ACC112 (cell line): ENCODE data around the gene KRTAP12-1.
"Not testable (repeated sequence)": the region's sequence is repeated elsewhere in the genome, so short reads cannot be mapped to it uniquely, and the experiment has no call there.

Experiments
- H2AFZ ChIP-seq: fragments of 200-600 bp; sonication (generic); one replicate; pipeline ENCODE4 v1.6.0; 2017; ENCODE audit warnings: antibody characterized with exemption, low read length; ENCODE audit not compliant: unreplicated experiment
- H3K27ac ChIP-seq: fragments of 200-600 bp; sonication (generic); 2 replicates; pipeline ENCODE4 v1.5.1; 2014; ENCODE audit warnings: low read depth, mild to moderate bottlenecking, antibody characterized with exemption, low read length, moderate library complexity
- H3K27me3 ChIP-seq: fragments of 200-600 bp; sonication (generic); 2 replicates; pipeline ENCODE4 v1.6.1; 2014; ENCODE audit warnings: mild to moderate bottlenecking, antibody characterized with exemption, low read length, moderate library complexity, mixed read lengths; ENCODE audit not compliant: insufficient read depth
- H3K36me3 ChIP-seq: fragments of 200-600 bp; sonication (generic); 2 replicates; pipeline ENCODE4 v1.6.1; 2016; ENCODE audit warnings: mild to moderate bottlenecking, antibody characterized with exemption, low read length, moderate library complexity, mixed read lengths; ENCODE audit not compliant: insufficient read depth
- H3K4me1 ChIP-seq: fragments of 200-600 bp; sonication (generic); one replicate; pipeline ENCODE4 v1.6.1; 2016; ENCODE audit warnings: low read length, mixed read lengths; ENCODE audit not compliant: insufficient read depth, unreplicated experiment, control insufficient read depth
- H3K4me3 ChIP-seq: fragments of 200-600 bp; sonication (generic); 2 replicates; pipeline ENCODE4 v1.5.1; 2014; ENCODE audit warnings: mild to moderate bottlenecking, low read depth, low read length
- H3K79me2 ChIP-seq: fragments of 200-600 bp; sonication (generic); one replicate; pipeline ENCODE4 v1.6.0; 2016; ENCODE audit warnings: low read length; ENCODE audit not compliant: control insufficient read depth, unreplicated experiment, insufficient read depth

The KRTAP12-1 gene

GRCh38 chr21:44685050-44685449, 3.1 kb upstream of the KRTAP12-1 start:
- H3K27ac ChIP-seq, H2AFZ ChIP-seq, H3K4me3 ChIP-seq, H3K36me3 ChIP-seq, H3K79me2 ChIP-seq, H3K4me1 ChIP-seq: not testable (repeated sequence)
- H3K27me3 ChIP-seq = peaks cover 68% of the 10 kb centered on the region

- Histone ChIP-seq H3K27me3 (peaks cover 71% of the 10 kb centered on the region), H3K36me3 (no peaks in the 10 kb centered on the region), H3K27ac (no peak overlapping the region), H2AFZ (no peak overlapping the region), H3K4me1 (no peaks in the 10 kb centered on the region), H3K4me3 (no peak overlapping the region), H3K79me2 (no peaks in the 10 kb centered on the region)
Observed at GRCh38 chr21:44684483-44684882, 2.5 kb upstream of the KRTAP12-1 start.

- H3K79me2 ChIP-seq = no peaks in the 10 kb centered on the region
- H2AFZ ChIP-seq = no peak overlapping the region
- no peak overlapping the region for H3K27ac ChIP-seq
Observed at GRCh38 chr21:44684077-44684476, 2.1 kb upstream of the KRTAP12-1 start.

GRCh38 chr21:44682580-44683151, 703 bp upstream of the KRTAP12-1 start:
- no peak overlapping the region for H3K27ac ChIP-seq
- no peaks in the 10 kb centered on the region for H3K4me1 ChIP-seq
- no peaks in the 10 kb centered on the region for H3K79me2 ChIP-seq
- H3K36me3 ChIP-seq = no peaks in the 10 kb centered on the region
- no peak overlapping the region for H2AFZ ChIP-seq
- peaks cover 72% of the 10 kb centered on the region for H3K27me3 ChIP-seq
- no peak overlapping the region for H3K4me3 ChIP-seq

More at GRCh38 chr21:44684077-44684476, 2.1 kb upstream of the KRTAP12-1 start:
- H3K27me3 ChIP-seq = peaks cover 75% of the 10 kb centered on the region
- H3K4me3 ChIP-seq = no peak overlapping the region
- no peaks in the 10 kb centered on the region for H3K4me1 ChIP-seq
- no peaks in the 10 kb centered on the region for H3K36me3 ChIP-seq

- Histone ChIP-seq H3K4me3 (no peak overlapping the region), H2AFZ (no peak overlapping the region), H3K27ac (no peak overlapping the region), H3K79me2 (no peaks in the 10 kb centered on the region), H3K27me3 (peaks cover 73% of the 10 kb centered on the region), H3K4me1 (no peaks in the 10 kb centered on the region), H3K36me3 (no peaks in the 10 kb centered on the region)
Observed at GRCh38 chr21:44681152-44681551, 811 bp downstream of the KRTAP12-1 start.

GRCh38 chr21:44677881-44678280, 4.1 kb downstream of the KRTAP12-1 start:
- Histone ChIP-seq H3K79me2 (no peaks in the 10 kb centered on the region), H3K4me1 (no peaks in the 10 kb centered on the region), H3K27ac (no peak overlapping the region), H2AFZ (no peak overlapping the region), H3K27me3 (peaks cover 61% of the 10 kb centered on the region), H3K4me3 (no peak overlapping the region), H3K36me3 (no peaks in the 10 kb centered on the region)

GRCh38 chr21:44671911-44672310, 10.1 kb downstream of the KRTAP12-1 start:
- Histone ChIP-seq H3K4me1 (no peaks in the 10 kb centered on the region), H3K4me3 (no peak overlapping the region)

GRCh38 chr21:44670642-44671432, 11.1 kb downstream of the KRTAP12-1 start:
- Histone ChIP-seq H3K27ac (no peak overlapping the region), H3K79me2 (no peaks in the 10 kb centered on the region), H3K4me1 (no peaks in the 10 kb centered on the region), H3K36me3 (no peaks in the 10 kb centered on the region), H3K27me3 (peaks cover 19% of the 10 kb centered on the region), H3K4me3 (no peak overlapping the region), H2AFZ (no peak overlapping the region)

More at GRCh38 chr21:44671911-44672310, 10.1 kb downstream of the KRTAP12-1 start:
- no peaks in the 10 kb centered on the region for H3K36me3 ChIP-seq
- peaks cover 30% of the 10 kb centered on the region for H3K27me3 ChIP-seq
- no peaks in the 10 kb centered on the region for H3K79me2 ChIP-seq
- H2AFZ ChIP-seq = no peak overlapping the region
- no peak overlapping the region for H3K27ac ChIP-seq

- H3K36me3 ChIP-seq = no peaks in the 10 kb centered on the region
- H3K4me3 ChIP-seq = no peak overlapping the region
- H2AFZ ChIP-seq = no peak overlapping the region
- no peaks in the 10 kb centered on the region for H3K79me2 ChIP-seq
- no peaks in the 10 kb centered on the region for H3K4me1 ChIP-seq
- peaks cover 15% of the 10 kb centered on the region; the same call in 1 of the 2 replicates for H3K27me3 ChIP-seq
- H3K27ac ChIP-seq = no peak overlapping the region
Observed at GRCh38 chr21:44667612-44668011, 14.4 kb downstream of the KRTAP12-1 start.

GRCh38 chr21:44666401-44667320, 15.3 kb downstream of the KRTAP12-1 start, which contains the start of gene KRTAP12-2:
TSS of gene KRTAP12-2 (minus strand) at chr21:44666927. CDS start at chr21:44666886, 41 bp downstream.
- H3K4me3 ChIP-seq = no peak within 1 kb of the TSS
- no peaks in the 10 kb centered on the region for H3K79me2 ChIP-seq
- H3K4me1 ChIP-seq = no peaks in the 10 kb centered on the region
- H3K36me3 ChIP-seq = no peaks in the 10 kb centered on the region
- no peak within 1 kb of the TSS for H2AFZ ChIP-seq
- peaks cover 20% of the 10 kb centered on the region; the same call in 1 of the 2 replicates for H3K27me3 ChIP-seq
- H3K27ac ChIP-seq = no peak within 1 kb of the TSS
